GM21381 (cell line): ENCODE results near the gene MBNL1.

Experiments used
- ATAC-seq: cut with Tn5 transposase; IDR thresholded peaks from one replicate; pipeline ENCODE4 v1.9.1; 2021; ENCODE audit warnings: mild to moderate bottlenecking, moderate library complexity; ENCODE audit not compliant: unreplicated experiment

Gene MBNL1

GRCh38 chr3:152271501-152272236 is 2.9 kb downstream of the MBNL1 start:
- no peak for ATAC-seq

- no peak for ATAC-seq
Observed at GRCh38 chr3:152272771-152273242, 4.1 kb downstream of the MBNL1 start.

- ATAC-seq: no peak
Observed at GRCh38 chr3:152276681-152277080, 8.0 kb downstream of the MBNL1 start.

- no peak for ATAC-seq
Observed at GRCh38 chr3:152277198-152277597, 8.5 kb downstream of the MBNL1 start.

- no peak for ATAC-seq
Observed at GRCh38 chr3:152278756-152279427, 10.2 kb downstream of the MBNL1 start.

GRCh38 chr3:152279479-152279878 is 10.8 kb downstream of the MBNL1 start:
- no peak for ATAC-seq

- ATAC-seq: no peak
Observed at GRCh38 chr3:152280539-152280938, 11.8 kb downstream of the MBNL1 start.

GRCh38 chr3:152281133-152281713 is 12.5 kb downstream of the MBNL1 start:
- ATAC-seq: peak; percentile 79

GRCh38 chr3:152282813-152283212 is 14.1 kb downstream of the MBNL1 start:
- no peak for ATAC-seq

- no peak for ATAC-seq
Observed at GRCh38 chr3:152283492-152284381, 15.0 kb downstream of the MBNL1 start.

GRCh38 chr3:152284906-152285305 is 16.2 kb downstream of the MBNL1 start:
- ATAC-seq: no peak

- no peak for ATAC-seq
Observed at GRCh38 chr3:152285509-152285908, 16.8 kb downstream of the MBNL1 start.

GRCh38 chr3:152287898-152288576 is 19.3 kb downstream of the MBNL1 start:
- ATAC-seq: no peak

GRCh38 chr3:152288681-152289080 is 20.0 kb downstream of the MBNL1 start:
- ATAC-seq: no peak

GRCh38 chr3:152289708-152290107 is 21.0 kb downstream of the MBNL1 start:
- ATAC-seq: no peak

- ATAC-seq: no peak
Observed at GRCh38 chr3:152290374-152290773, 21.6 kb downstream of the MBNL1 start.

GRCh38 chr3:152291238-152291637 is 22.5 kb downstream of the MBNL1 start:
- ATAC-seq: no peak

GRCh38 chr3:152291649-152292066 is 22.9 kb downstream of the MBNL1 start:
- no peak for ATAC-seq

- no peak for ATAC-seq
Observed at GRCh38 chr3:152292366-152292765, 23.6 kb downstream of the MBNL1 start.

- ATAC-seq: no peak
Observed at GRCh38 chr3:152293347-152294006, 24.7 kb downstream of the MBNL1 start.
